Lower lobe of right lung (tissue), 2 donors: ENCODE results near the gene GJB4. TPM values are rescaled to one million over a fixed set of nuclear protein-coding genes. Genes with fewer than 3 reads are reported as not detected.

Experiments used
- ATAC-seq, 2 donors: fragments of 200-7000 bp; cut with Tn5 transposase; one replicate each; pipeline ENCODE4 v1.9.1; 2020 to 2022; ENCODE audit warnings: mild to moderate bottlenecking in 2 of 2, moderate library complexity in 2 of 2
- DNase-seq: peaks from one replicate; pipeline ENCODE4 v3.0.0-alpha.2; 2020
- H3K27ac ChIP-seq: fragments of 200-600 bp; one replicate; pipeline ENCODE4 v1.8.0; 2022
- H3K27me3 ChIP-seq: fragments of 200-600 bp; one replicate; pipeline ENCODE4 v1.8.0; 2022; ENCODE audit warnings: low read depth
- H3K36me3 ChIP-seq: fragments of 200-600 bp; one replicate; pipeline ENCODE4 v1.8.0; 2022; ENCODE audit warnings: mild to moderate bottlenecking
- H3K4me1 ChIP-seq: fragments of 200-600 bp; one replicate; pipeline ENCODE4 v1.8.0; 2022
- H3K4me3 ChIP-seq: fragments of 200-600 bp; one replicate; pipeline ENCODE4 v1.8.0; 2022; ENCODE audit warnings: mild to moderate bottlenecking
- H3K9me3 ChIP-seq: fragments of 200-600 bp; one replicate; pipeline ENCODE4 v1.8.0; 2022
- intact Hi-C: fragments of 100-400 bp; cut with DNase I; formaldehyde crosslinking; loops from one replicate; pipeline ENCODE4 v1.11.0; 2022
- total RNA-seq: library from RNA; stranded (reverse); fragmentation: NEBNext Ultra II Directional; extraction: Animal tissue kit (Norgen Biotek cat#: 25700); gene quantifications from one replicate; pipeline ENCODE4 v1.2.1, GENCODE V29; 2021
- TF ChIP-seq, protein P1 (sequence below): fragments of 200-600 bp; IDR thresholded peaks from one replicate; pipeline ENCODE4 v1.8.0; 2022; ENCODE audit warnings: antibody characterized with exemption, mild to moderate bottlenecking
- donor health status: DM: no; HTN: yes; CAD: no; lungs with severe emphysema.

GJB4 gene
- total RNA-seq, 1 donor from 2014 or later = 0.12 TPM

DNA sequence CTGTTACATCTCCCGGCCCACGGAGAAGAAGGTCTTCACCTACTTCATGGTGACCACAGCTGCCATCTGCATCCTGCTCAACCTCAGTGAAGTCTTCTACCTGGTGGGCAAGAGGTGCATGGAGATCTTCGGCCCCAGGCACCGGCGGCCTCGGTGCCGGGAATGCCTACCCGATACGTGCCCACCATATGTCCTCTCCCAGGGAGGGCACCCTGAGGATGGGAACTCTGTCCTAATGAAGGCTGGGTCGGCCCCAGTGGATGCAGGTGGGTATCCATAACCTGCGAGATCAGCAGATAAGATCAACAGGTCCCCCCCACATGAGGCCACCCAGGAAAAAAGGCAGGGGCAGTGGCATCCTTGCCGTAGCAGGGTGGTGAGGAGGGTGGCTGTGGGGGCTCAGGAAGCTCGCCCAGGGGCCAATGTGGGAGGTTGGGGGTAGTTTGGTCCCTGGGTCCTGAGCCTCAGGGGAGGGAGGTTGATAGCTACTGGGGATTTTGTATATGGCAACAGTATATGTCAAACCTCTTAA lies 2.3 kb downstream of the GJB4 start:
- H3K36me3 ChIP-seq = no peaks in the 10 kb centered on the region
- no peaks in the 10 kb centered on the region for H3K27me3 ChIP-seq
- no peaks in the 10 kb centered on the region for H3K9me3 ChIP-seq
- H3K27ac ChIP-seq = no peak overlapping the region
- TF ChIP-seq, protein P1, sequence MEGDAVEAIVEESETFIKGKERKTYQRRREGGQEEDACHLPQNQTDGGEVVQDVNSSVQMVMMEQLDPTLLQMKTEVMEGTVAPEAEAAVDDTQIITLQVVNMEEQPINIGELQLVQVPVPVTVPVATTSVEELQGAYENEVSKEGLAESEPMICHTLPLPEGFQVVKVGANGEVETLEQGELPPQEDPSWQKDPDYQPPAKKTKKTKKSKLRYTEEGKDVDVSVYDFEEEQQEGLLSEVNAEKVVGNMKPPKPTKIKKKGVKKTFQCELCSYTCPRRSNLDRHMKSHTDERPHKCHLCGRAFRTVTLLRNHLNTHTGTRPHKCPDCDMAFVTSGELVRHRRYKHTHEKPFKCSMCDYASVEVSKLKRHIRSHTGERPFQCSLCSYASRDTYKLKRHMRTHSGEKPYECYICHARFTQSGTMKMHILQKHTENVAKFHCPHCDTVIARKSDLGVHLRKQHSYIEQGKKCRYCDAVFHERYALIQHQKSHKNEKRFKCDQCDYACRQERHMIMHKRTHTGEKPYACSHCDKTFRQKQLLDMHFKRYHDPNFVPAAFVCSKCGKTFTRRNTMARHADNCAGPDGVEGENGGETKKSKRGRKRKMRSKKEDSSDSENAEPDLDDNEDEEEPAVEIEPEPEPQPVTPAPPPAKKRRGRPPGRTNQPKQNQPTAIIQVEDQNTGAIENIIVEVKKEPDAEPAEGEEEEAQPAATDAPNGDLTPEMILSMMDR = no peak
- no peaks in the 10 kb centered on the region for H3K4me1 ChIP-seq
- intact Hi-C loops = no loop called here
- no peak overlapping the region for H3K4me3 ChIP-seq
- DNase-seq = no peak
- ATAC-seq = no peak

DNA sequence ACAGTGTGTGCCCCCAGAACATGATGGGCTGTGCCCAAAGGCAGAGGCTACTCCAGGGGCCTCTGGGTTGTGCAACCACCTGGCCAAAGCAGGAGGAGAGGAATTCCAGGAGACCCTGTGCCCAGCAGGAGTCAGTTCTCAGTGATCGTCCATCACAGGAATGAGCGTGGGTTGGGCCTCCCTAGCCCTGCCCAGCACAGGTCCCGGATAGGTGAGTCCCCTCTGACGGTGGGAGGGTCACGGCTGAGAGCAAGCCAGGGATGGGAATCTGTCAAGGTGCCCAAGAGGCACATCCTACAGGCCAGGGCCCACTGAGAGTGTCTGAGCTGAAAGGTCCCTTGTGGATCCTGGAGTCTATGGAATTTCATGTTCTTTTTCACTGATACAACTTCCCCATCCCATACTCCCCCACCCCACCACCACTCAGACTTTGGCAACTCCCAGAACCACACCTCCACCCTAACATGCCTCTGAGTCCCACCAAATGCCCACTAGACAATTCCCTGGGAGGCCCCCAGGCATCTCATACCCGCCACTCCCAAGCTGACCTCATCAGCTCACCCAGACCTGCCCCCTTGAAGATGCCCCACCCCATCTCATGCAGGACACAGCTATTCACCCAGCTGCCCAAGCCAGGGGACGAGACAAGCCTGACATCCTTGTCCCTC lies 3.1 kb downstream of the GJB4 start:
- no peak overlapping the region for H3K4me3 ChIP-seq
- intact Hi-C loops = no loop called here
- no peaks in the 10 kb centered on the region for H3K9me3 ChIP-seq
- TF ChIP-seq, protein P1 = no peak
- ATAC-seq (no peak), DNase-seq (no peak)
- H3K4me1 ChIP-seq = no peaks in the 10 kb centered on the region
- H3K36me3 ChIP-seq = no peaks in the 10 kb centered on the region
- no peaks in the 10 kb centered on the region for H3K27me3 ChIP-seq
- no peak overlapping the region for H3K27ac ChIP-seq

DNA sequence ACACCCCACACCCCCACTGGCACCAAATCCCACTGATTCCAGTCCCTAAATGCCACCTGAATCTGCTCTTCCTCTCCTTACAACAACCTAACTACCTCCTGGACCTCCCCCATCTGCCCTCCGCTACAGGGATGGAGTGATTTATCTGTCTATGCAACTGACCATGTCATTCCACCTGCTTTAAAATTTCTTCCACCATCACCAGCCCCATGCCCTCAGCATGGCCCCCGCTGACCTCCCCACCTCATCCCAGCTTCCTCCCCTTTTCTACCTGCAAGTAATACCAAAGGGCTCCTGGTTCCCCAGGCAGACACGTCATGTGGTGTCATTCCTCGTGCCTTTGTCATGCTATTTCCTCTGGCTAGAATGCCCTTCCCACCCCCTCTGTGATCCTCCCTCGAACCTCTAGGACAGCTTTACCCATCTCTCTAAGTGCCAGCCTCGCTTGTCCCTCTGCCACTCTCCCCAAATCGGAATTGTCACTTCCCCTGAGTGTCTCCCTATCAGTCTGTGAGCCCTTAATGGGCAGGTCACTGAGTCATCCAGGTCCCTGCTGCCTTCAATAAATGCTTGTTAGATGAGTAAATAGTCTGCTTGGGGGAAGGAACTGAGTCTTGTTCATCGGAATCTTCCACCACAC lies 3.7 kb downstream of the GJB4 start:
- TF ChIP-seq, protein P1 = no peak
- Histone ChIP-seq H3K27ac (no peak overlapping the region), H3K36me3 (no peaks in the 10 kb centered on the region), H3K4me3 (no peak overlapping the region), H3K9me3 (no peaks in the 10 kb centered on the region), H3K27me3 (no peaks in the 10 kb centered on the region), H3K4me1 (no peaks in the 10 kb centered on the region)
- intact Hi-C loops = no loop called here
- DNase-seq (no peak), ATAC-seq (no peak)

DNA sequence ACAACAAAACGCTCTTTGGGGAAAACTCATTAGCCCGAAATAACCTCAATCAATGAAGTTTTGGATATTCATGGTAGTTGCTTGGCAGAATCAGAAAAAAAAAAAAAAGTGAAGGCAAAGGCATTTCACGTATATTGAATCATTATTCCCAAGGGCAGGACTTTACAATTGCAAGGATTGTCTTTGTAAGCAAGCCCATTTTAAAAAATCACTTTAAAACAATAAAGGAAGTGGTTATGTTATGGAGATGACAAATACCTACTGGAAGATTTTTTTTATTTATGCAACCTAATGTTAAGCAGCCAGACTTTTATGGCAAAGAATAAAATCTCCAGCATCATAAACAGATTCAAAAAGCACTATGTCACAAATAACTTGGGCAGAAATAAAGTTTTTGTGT lies 9.3 kb downstream of the GJB4 start:
- DNase-seq (no peak), ATAC-seq (no peak)
- intact Hi-C loops = no loop called here
- TF ChIP-seq, protein P1 = no peak
- no peak overlapping the region for H3K27ac ChIP-seq
- H3K27me3 ChIP-seq = no peaks in the 10 kb centered on the region
- H3K4me3 ChIP-seq = no peak overlapping the region
- H3K36me3 ChIP-seq = no peaks in the 10 kb centered on the region
- H3K4me1 ChIP-seq = no peaks in the 10 kb centered on the region
- H3K9me3 ChIP-seq = no peaks in the 10 kb centered on the region

DNA sequence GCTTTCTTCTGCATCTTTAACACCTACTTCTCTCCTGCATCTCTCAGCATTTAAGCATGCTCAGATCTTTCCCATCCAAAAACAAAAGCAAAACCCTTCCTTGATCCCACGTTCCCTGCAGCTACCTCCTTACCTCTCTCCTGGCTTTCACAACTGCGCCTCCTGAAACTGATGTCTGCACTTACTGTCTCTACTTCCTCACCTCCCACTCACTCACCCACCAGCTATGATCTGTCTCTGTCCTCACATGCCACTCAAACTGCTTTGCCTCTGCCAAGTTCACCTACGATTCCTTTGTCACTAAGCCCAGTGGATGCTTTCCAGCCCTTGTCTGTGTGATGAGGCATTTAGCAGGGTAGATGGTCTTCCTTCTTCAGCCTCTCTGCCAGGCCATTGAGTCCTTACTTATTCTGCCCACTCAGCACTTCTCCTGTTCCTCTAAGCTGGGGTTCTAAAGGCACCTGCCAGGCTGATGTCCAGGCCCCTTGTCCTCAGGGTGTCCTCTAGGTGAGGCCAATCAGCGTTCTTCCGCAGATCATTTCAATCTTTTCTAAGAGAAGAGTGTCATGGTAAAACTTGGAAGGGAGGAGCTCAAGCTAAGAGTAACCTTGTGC lies 11.5 kb downstream of the GJB4 start:
- DNase-seq (no peak), ATAC-seq (no peak)
- Histone ChIP-seq H3K9me3 (no peaks in the 10 kb centered on the region), H3K4me1 (no peaks in the 10 kb centered on the region), H3K27me3 (no peaks in the 10 kb centered on the region), H3K36me3 (no peaks in the 10 kb centered on the region), H3K27ac (no peak overlapping the region), H3K4me3 (no peak overlapping the region)
- intact Hi-C loops = no loop called here
- TF ChIP-seq, protein P1 = no peak
